Dermis blood vessel endothelial cell (primary cell): ENCODE results near the gene KRTAP5-4. TPM values are rescaled to one million over a fixed set of nuclear protein-coding genes. Genes with fewer than 3 reads are reported as not detected.

Source experiments
- DNase-seq: peaks from one replicate; pipeline ENCODE4 v3.0.0; 2010
- total RNA-seq: library from RNA; depleted of rRNA; stranded (reverse); fragments of >200 nt; gene quantifications from 2 replicates; pipeline ENCODE4 v1.2.3, GENCODE V29; 2014

Gene KRTAP5-4
- total RNA-seq, 1 donor from 2014 or later, result not detected

- DNase-seq, result no peak
Measured at GRCh38 chr11:1571760-1572196, 50.2 kb downstream of the KRTAP5-4 start.

Other genes with a start within 250 kb of the KRTAP5-4 start
- gene BRSK2, start 232.2 kb downstream of the KRTAP5-4 start, total RNA-seq, result 0.23 and 0.51 TPM in 2 replicates
- gene MOB2, start 135.4 kb downstream of the KRTAP5-4 start, total RNA-seq, result 44.6 and 47.0 TPM in 2 replicates
- 0.37 and 1.2 TPM in 2 replicates for gene DUSP8, start 49.9 kb downstream of the KRTAP5-4 start, total RNA-seq
- gene KRTAP5-1, start 36.9 kb downstream of the KRTAP5-4 start, total RNA-seq, result not detected in 2 replicates
- not detected in 2 replicates for gene KRTAP5-2, start 23.8 kb downstream of the KRTAP5-4 start, total RNA-seq
- gene KRTAP5-3, start 13.7 kb downstream of the KRTAP5-4 start, total RNA-seq, result not detected in 2 replicates
- gene KRTAP5-5, start 7.6 kb upstream of the KRTAP5-4 start, total RNA-seq, result not detected in 2 replicates
- gene KRTAP5-6, start 75.1 kb upstream of the KRTAP5-4 start, total RNA-seq, result 0.28 TPM in 1 of 2 replicates, not detected in the other
- gene IFITM10, start 128.5 kb upstream of the KRTAP5-4 start, total RNA-seq, result 0.33 and 1.5 TPM in 2 replicates
- gene CTSD, start 141.8 kb upstream of the KRTAP5-4 start, total RNA-seq, result 383 and 407 TPM in 2 replicates
- not detected in 2 replicates for gene SYT8, start 212.9 kb upstream of the KRTAP5-4 start, total RNA-seq
- gene TNNI2, start 216.8 kb upstream of the KRTAP5-4 start, total RNA-seq, result not detected in 2 replicates
- 0.42 TPM in 1 of 2 replicates, not detected in the other for gene LSP1, start 230.9 kb upstream of the KRTAP5-4 start, total RNA-seq